ENCODE measurements around the gene CLDN10. TPM values are rescaled to one million over a fixed set of nuclear protein-coding genes. Genes with fewer than 3 reads are reported as not detected.

The CLDN10 gene
- total and polyA plus RNA-seq, 4 experiments from 2014 or later, result not detected

DNA sequence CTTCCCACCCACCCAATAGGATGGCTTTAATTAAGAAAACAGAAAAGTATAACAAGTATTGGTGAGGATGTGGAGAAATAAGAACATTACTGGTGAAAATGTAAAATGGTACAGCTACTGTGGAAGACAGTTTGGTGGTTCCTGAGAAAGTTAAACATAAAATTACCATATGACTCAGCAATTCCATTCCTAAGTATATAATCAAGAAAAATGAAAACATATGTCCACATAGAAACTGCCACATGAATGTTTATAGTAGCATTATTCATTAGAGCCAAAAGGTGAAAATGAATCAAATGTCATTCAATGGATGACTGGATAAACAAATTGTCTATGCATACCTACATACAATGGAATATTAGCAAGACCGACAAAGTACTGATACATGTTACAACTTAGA lies 75.1 kb downstream of the CLDN10 start:
- Mint-ChIP-seq H3K4me1 (peaks cover 0 to 2% (median 0%) of the 10 kb centered on the region in 4 donors), H3K27me3 (peaks cover 5 to 10% of the 10 kb centered on the region in 2 donors), H3K27ac (no peak overlapping the region), H3K36me3 (no peaks in the 10 kb centered on the region), H3K4me3 (no peak overlapping the region), H3K9me3 (no peaks in the 10 kb centered on the region)
- ChIA-PET POLR2A (ENCODE audit: partially characterized antibody) (no interaction called here), CTCF (ENCODE audit: partially characterized antibody) (interaction anchor here (9.1 kb wide), 1 partner anchor 209 kb away, joined by 213 read pairs; no protein-coding TSS in a partner anchor)
- Histone ChIP-seq H3K27ac (ENCODE audit: low read depth, low read length) (no peak overlapping the region), H3K4me1 (ENCODE audit: insufficient read depth, low read length) (no peaks in the 10 kb centered on the region), H3K27me3 (ENCODE audit: insufficient read depth, low read length) (no peaks in the 10 kb centered on the region), H3K36me3 (ENCODE audit: insufficient read depth, low read length) (no peaks in the 10 kb centered on the region), H3K9me3 (ENCODE audit: control insufficient read depth in 1 of 2, low read length in 2 of 2) (no peaks in the 10 kb centered on the region), H3K4me3 (ENCODE audit: low read length in 2 of 2) (no peak overlapping the region)
- DNase-seq, result no peak
- intact Hi-C loops (cut with micrococcal nuclease), result no loop called here

DNA sequence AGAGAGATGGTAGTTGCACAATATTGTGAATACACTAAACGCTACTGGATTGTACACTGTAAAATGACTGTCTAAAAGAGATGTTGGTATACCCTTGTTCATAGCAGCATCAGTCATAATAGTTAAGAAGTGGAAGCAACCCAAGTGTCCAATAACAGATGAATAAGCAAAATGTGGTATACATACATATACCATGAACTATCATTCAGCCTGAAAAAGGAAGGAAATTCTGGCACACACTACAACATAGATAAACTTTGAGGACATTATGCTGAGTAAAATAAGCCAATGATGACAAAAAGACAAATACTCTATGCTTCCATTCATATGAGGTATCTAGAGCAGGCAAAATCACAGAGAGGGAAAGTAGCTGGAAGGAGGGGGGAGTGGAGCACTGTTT lies 76.0 kb downstream of the CLDN10 start:
- no peaks in the 10 kb centered on the region for H3K36me3 ChIP-seq (ENCODE audit: insufficient read depth, low read length)
- CTCF ChIA-PET (ENCODE audit: partially characterized antibody), result no interaction called here
- H3K4me1 ChIP-seq (ENCODE audit: insufficient read depth, low read length), result no peaks in the 10 kb centered on the region
- H3K27me3 Mint-ChIP-seq, result peaks cover 8 to 14% of the 10 kb centered on the region in 2 donors
- H3K4me1 Mint-ChIP-seq, result peaks cover 0 to 2% (median 0%) of the 10 kb centered on the region in 4 donors
- H3K36me3 Mint-ChIP-seq, result no peaks in the 10 kb centered on the region
- H3K4me3 Mint-ChIP-seq, result no peak overlapping the region
- no peak overlapping the region for H3K4me3 ChIP-seq (ENCODE audit: low read length in 2 of 2)
- H3K27ac ChIP-seq (ENCODE audit: low read depth, low read length), result no peak overlapping the region
- POLR2A ChIA-PET (ENCODE audit: partially characterized antibody), result no interaction called here
- no peak for DNase-seq
- no peaks in the 10 kb centered on the region for H3K27me3 ChIP-seq (ENCODE audit: insufficient read depth, low read length)
- no peaks in the 10 kb centered on the region for H3K9me3 ChIP-seq (ENCODE audit: control insufficient read depth in 1 of 2, low read length in 2 of 2)
- H3K27ac Mint-ChIP-seq, result no peak overlapping the region
- H3K9me3 Mint-ChIP-seq, result no peaks in the 10 kb centered on the region
- intact Hi-C loops (cut with micrococcal nuclease), result no loop called here

DNA sequence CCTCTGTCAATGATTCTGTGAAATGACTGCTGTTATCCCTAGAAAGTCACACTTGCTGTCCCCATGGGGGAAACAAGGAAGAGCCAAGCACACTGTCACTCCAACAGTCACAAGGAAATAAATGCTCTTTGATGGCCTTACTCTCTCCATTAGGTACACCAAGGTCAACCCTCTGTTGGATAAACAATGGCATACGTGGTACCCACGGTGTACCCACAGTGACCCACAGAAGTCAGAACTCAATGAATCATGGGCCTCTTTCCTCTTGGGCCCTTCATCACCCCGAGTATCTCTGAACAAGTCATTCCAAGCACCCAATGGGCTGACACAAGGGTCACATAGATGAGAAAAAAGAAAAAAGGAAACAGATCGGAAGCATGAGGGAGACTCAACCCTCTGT lies 76.6 kb downstream of the CLDN10 start:
- H3K9me3 Mint-ChIP-seq, result no peaks in the 10 kb centered on the region
- Histone ChIP-seq H3K27ac (ENCODE audit: low read depth, low read length) (no peak overlapping the region), H3K9me3 (ENCODE audit: control insufficient read depth in 1 of 2, low read length in 2 of 2) (no peaks in the 10 kb centered on the region), H3K36me3 (ENCODE audit: insufficient read depth, low read length) (no peaks in the 10 kb centered on the region), H3K27me3 (ENCODE audit: insufficient read depth, low read length) (no peaks in the 10 kb centered on the region), H3K4me1 (ENCODE audit: insufficient read depth, low read length) (no peaks in the 10 kb centered on the region), H3K4me3 (ENCODE audit: low read length in 2 of 2) (no peak overlapping the region)
- H3K27me3 Mint-ChIP-seq, result peaks cover 9 to 14% of the 10 kb centered on the region in 2 donors
- DNase-seq, result no peak
- H3K4me3 Mint-ChIP-seq, result no peak overlapping the region
- ChIA-PET CTCF (ENCODE audit: partially characterized antibody) (no interaction called here), POLR2A (ENCODE audit: partially characterized antibody) (no interaction called here)
- no peaks in the 10 kb centered on the region for H3K36me3 Mint-ChIP-seq
- intact Hi-C loops (cut with micrococcal nuclease), result no loop called here
- H3K27ac Mint-ChIP-seq, result no peak overlapping the region
- peaks cover 0 to 3% (median under 1%) of the 10 kb centered on the region in 4 donors for H3K4me1 Mint-ChIP-seq

Other genes with a start within 250 kb of the CLDN10 start
- gene DZIP1, start 92.0 kb downstream of the CLDN10 start, total RNA-seq, result not detected
- gene DZIP1, start 92.0 kb downstream of the CLDN10 start, polyA plus RNA-seq, result not detected
- gene DNAJC3, start 124.4 kb downstream of the CLDN10 start, total RNA-seq, result 10 to 100 TPM; 28.9 to 31.1 TPM
- gene DNAJC3, start 124.4 kb downstream of the CLDN10 start, polyA plus RNA-seq, result 10 to 100 TPM; 14.6 to 17.7 TPM